NCI-H1417 (cell line): ENCODE results near the gene SRSF12.
A peak's percentile ranks its signal among the peaks of the same experiment; 100 is the strongest.

ENCODE experiments used
- DNase-seq, 3 experiments: peaks; one replicate each; lab custom pipeline; 2025; lab: John Stamatoyannopoulos, UW

SRSF12 gene

DNA sequence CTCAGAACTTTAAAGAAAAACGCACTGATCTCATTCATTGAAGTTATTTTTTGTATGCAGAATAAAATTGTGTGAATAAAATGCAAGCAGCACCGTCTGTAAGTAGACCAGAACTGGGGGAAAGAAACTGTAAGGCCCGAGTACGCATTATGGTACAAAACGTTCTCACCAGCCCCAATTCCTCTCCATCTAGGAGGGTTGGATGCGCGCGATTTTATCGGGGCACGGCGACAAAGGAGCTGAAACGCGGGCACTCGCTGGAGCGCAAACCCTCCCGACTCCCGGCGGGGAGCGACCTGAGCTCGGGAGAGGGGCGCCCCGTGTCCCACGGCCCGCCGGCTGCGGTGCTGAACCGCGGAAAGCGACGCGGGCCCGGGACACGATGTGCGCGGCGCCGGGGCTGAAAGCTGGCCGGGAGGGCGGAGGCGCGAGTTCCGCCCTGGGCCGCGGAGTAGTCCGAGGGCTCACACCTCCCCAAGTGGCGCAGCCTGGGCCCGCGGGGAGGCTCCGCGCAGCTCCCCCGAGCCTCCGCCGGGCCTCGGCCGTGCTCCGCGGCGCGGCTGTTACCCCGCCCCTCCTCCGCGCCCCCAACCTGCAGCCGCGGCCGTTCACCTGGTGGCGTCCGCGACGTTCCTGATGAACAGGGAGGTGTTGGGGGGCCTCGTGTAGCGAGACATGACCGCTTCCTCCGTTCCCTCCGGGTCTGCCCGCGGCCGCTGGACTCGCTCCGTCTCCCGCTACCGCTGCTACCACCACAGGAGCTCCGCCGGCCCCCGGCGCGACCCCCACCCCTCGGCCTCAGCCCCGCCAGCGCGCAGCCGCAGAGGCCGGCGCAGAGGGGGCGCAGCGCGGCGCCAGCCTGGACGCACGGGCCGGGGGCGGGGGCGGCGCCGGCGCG lies at the start of gene SRSF12:
Gene SRSF12, minus strand, starts transcription at position 861 of the 898 bp plus-strand sequence. Its CDS starts 184 bp downstream, at position 677.
- DNase-seq, result peak; percentile 32 to 90 (median 80)

DNA sequence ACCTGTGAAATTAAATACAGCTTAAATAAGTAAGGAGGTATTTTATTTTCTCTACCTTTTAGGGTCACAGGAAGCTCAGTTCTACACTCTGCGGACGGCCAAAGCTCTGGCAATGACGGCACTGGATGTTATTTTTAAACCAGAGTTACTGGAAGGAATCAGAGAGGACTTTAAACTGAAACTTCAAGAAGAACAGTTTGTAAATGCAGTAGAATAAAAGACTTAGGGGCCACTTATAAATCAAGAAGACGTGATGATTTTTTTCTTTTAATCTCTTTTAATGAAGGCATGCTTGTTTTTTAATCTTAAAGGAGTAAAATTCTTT lies 44.1 kb upstream of the SRSF12 start:
- no peak for DNase-seq

GRCh38 chr6:89161326-89162046 lies 43.6 kb upstream of the SRSF12 start:
- no peak for DNase-seq

GRCh38 chr6:89160331-89161092 lies 42.6 kb upstream of the SRSF12 start:
- DNase-seq, result no peak

DNA sequence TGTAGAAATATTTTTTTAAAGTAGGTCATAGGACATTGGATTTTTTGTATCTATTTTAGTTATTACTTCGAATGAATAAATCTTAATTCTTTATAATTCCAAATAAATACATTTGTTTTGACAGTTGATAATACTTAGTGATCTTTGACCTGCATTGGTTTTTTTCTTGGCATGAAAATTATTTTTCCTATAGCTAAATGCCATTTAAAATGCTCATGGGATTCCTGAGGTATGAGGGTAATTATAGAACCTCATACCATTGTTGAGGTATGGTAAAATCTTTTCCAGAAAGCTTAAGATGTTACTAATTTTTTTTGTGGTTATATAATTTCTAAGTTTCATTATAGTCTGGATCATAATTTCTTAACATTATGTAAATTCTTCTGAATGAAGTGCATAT lies 36.3 kb upstream of the SRSF12 start:
- DNase-seq, result no peak

- no peak for DNase-seq
These were observed 30.3 kb upstream of the SRSF12 start for GRCh38 chr6:89148016-89148750.

DNA sequence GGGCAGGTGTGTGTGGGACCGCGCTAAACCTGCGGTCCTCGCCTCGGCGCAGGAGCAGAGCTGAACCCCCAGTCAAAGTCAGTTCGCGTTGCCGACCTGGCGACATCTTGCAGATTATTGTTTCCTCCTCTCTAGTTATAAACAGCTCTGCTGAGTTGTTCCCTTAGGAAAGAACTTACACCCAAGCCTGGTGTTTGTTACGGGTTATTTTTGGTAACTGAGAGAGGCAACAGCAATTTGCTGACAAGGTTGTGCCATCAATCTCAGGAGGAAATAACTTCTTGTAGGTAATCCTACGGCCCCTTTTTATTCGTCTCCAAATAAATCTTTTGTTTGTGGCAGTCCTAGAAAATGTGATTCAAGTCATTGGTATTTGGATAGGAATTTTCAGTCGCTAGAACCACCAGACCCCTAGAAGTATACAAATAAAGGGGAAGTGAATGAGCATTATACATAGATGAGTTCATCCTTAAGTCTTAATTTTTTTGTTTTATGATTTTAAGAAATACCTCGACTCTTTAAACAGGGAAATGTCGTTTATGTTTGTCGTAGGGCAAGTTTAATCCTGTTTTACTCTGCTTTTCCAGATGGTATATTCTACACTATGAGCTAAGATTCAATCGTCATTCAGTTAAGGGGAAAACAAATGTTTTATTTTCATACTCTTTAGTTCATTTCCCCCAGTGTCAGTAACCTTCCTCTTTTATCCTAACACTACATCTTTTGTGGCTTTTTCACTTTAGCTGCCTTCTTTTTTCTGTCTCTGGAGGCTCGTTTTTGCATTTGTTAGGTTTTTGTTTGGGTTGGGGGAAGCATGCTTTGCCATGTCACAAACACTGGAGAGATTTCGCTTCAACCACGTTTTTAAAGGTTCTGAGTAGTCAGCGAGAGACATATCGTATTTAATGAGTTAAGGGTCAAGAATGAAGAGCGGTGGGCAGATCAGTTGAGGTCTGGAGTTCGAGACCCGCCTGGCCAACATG lies 29.1 kb upstream of the SRSF12 start:
- DNase-seq, result peak in 2 of 3 experiments; percentile 12 to 80

GRCh38 chr6:89145956-89146717 lies 28.3 kb upstream of the SRSF12 start, which contains the start of gene PM20D2:
PM20D2 (plus strand) TSS chr6:89146055; CDS start chr6:89146145, 90 bp downstream.
- peak; percentile 69 to 95 (median 91) for DNase-seq

DNA sequence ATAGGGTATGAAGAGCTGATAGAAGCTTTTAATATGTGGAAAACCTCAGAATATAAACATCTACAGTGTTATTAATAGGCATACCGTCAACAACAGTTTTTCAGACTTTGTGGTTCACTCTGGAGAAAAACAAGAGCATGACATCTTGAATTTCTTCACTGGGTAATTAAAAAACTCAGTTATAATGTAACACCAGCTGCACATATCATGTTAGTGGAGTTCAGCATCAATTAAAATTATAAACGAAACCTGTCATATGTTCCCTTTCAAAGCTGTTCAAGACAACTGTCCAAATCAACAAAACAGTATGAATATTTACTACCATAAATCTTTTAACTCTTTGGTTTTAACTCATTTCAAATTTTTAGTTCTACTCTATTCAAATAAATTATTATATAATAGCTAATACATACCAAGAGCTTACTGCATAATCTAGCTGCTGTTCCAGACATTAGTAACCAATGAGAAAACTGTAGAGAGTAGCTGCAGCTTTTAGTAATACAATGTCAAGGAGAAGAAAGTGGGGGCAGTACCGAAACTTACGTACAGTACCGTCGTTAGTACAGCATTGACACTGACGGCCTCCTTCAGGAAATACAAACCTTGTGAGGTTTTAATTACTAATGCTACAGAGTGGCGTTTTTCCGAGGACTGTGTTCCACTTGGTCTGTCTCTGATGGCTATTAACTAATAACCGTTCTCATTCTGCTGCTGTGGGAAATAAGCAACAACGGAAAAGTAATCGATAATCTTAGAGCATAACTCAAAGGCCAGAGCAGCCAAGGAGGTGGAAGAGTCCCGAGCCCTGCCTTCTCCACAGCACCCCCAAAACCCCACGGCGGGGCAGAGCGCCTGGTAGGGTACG lies 27.5 kb upstream of the SRSF12 start:
- peak in 1 of 3 experiments; percentile 65 for DNase-seq

DNA sequence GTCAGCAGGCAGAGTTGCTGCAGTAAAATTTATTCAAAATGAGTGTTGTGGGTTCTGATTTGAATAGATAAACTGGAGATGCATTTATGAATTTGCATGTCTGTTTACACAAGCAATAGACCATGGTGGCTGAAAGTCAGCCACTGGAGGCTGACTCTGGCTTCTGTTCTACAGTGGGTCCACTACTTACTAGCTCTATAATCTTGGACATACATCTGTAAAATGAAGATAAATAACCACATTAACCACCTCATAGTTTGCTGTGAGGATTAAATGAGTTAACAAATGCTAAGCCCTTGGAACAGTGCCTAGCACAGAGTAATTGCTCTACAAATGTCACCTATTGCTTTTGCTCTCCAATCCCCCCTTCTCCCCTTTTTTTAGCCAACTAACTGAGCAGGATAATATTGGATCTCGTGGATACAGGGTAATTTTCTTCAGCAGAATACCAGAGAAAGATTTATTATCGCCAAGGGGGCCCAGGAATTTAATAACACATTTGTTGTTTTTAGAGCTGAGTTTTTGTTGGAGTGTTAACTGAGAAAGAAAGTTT lies 26.6 kb upstream of the SRSF12 start:
- peak in 1 of 3 experiments; percentile 7 for DNase-seq

DNA sequence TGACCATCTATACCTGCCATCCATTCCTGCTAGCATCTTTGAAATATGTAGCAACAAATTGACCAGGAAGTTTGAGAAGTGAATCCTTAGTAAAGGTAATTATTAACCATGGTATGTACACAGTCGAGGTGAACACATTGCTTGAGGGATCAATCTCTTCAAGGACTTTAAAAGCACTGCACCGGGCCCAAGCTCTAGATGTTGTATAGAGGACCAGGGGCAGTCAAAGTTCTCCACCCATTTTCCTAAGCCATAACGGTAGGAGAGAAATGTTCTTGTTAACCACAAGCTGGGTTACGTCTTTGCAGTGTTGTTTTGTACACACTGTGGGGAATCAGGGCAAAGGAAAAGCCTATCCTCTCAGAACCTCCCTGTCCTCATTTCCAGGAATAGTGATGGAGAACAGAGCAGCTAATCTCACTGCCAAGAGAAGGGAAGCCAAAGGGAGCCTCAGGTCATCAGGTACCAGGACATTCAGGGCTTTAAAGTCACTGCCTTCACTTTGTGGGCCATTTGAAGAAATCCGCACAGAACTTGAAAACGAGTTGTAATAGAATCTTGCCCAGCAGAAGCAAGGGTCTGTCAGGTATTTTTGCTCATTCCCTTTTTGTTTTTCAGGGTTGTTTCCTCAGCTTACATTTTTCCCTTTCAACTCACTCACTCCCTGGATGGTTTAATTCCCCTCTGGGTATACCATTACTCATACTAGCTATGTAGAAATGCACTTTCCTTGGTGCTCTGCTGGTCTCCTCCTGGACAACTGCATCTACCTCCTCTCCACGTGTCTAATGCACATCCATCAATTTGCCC lies 22.7 kb upstream of the SRSF12 start:
- DNase-seq, result no peak

DNA sequence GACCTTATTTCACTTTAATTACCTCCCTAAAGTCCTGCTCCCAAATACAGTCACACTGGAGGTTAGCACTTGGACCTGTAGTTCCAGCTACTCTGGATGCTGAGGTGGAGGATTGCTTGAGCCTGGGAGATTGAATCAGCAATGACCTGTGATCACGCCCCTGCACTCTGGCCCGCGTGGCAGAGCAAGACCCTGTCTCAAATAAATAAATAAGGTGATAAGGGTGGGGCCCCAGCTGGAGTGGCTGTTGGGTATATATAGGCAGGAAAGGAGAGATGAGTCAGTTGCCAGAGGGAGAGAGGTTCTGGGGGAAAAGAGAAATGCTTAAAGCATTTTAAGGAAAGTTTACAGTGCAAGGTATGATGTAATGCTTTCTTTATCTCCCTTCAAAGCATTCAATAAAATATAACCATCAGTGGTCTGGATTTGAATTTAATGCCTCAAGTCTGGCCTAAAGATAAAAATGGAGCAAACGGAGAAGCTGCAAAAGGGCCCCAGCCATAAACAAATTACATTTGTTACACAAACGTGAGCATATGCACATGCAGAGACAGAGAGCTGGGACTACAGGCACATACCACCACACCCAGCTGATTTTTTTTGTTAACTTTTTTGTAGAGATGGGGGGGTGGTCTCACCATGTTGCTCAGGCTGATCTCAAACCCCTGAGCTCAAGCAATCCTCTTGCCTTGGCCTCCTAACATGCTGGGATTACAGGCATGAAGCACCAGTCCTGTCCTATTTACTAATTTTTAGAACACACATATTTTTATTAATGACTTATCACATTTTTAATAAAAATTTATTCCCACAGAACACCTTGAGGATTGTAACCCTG lies 21.9 kb upstream of the SRSF12 start:
- DNase-seq, result no peak

- DNase-seq, result no peak
These were observed 20.3 kb upstream of the SRSF12 start for GRCh38 chr6:89138173-89138572.

DNA sequence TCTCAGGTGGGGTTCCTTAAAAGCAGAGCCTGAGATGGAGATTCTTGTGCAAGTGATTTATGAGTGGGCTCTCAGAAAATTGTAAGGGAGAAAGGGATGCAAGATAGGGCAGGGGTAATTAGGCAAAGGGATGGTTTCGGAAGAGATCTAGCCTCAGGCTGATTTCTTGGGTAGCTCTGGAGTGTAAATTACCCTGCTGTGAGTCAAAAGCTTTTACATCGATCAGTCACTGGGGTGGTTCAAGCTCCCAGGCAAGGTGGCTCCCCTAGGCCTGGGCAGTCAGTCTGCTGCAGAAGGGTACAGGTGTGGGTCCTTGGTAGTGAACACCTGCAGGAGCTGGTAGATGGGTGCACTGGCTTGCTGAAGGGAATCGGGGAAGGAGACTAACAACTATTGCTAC lies 16.9 kb upstream of the SRSF12 start:
- DNase-seq, result no peak

GRCh38 chr6:89133981-89134380 lies 16.1 kb upstream of the SRSF12 start:
- no peak for DNase-seq

DNA sequence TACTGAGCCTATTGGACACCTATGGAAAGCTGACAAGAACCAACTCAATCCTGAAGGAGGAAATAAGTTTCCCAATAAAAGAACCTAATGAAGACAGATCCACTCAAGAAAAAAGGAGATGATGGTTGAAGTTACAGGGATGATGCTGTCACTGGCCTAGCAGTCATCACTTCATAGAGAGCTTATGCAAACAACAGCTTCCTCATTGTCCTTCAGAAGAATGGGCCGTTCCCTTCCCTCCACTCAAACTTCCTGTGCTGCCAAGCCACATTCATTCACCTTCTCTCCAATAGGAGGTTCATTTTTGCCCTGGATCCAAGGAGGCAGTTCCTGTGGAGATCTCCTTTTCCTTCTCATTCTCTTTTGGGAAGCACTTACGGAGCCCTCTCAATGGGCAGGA lies 14.2 kb upstream of the SRSF12 start:
- DNase-seq, result no peak

- no peak for DNase-seq
These were observed 13.7 kb upstream of the SRSF12 start for GRCh38 chr6:89131599-89131998.
